ENCODE measurements around the gene ECHS1. TPM values are rescaled to one million over a fixed set of nuclear protein-coding genes. Genes with fewer than 3 reads are reported as not detected.
"Not testable (repeated sequence)": the region's sequence is repeated elsewhere in the genome, so short reads cannot be mapped to it uniquely, and the experiment has no call there.

Gene ECHS1
- total and polyA plus RNA-seq, 2 of the 8 experiments (the other 6 are each of a cell fraction or from before 2014, with no cell fraction given), result 41.7 to 101 TPM

DNA sequence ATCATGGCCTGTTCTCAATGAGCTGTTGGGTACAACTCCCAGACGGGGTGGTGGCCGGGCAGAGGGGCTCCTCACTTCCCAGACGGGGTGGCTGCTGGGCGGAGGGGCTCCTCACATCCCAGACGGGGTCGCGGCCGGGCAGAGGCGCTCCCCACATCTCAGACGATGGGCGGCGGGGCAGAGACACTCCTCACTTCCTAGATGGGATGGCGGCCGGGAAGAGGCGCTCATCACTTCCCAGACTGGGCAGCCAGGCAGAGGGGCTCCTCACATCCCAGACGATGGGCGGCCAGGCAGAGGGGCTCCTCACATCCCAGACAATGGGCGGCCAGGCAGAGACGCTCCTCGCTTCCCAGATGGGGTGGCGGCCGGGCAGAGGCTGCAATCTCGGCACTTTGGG, 41.2 kb upstream of the ECHS1 start:
- H3K9ac ChIP-seq (replicated peaks in 1 of 4; ENCODE audit: extremely low read depth in 1 of 4, low read depth in 3 of 4, low read length in 3 of 4); H2BK15ac ChIP-seq (ENCODE audit: low read length); H3K23me2 ChIP-seq (ENCODE audit: low read depth, low read length); H3K23ac ChIP-seq (ENCODE audit: insufficient read length); H3K56ac ChIP-seq (replicated peaks; ENCODE audit: insufficient read length, low read depth, low read length); H4K20me1 ChIP-seq (replicated peaks in 1 of 2; ENCODE audit: control insufficient read depth in 1 of 2, insufficient read depth in 2 of 2, low read length in 2 of 2); H3K18ac ChIP-seq (ENCODE audit: extremely low read depth, low read length); H3K4ac ChIP-seq (replicated peaks; ENCODE audit: insufficient read length, low read depth, low read length); H3K14ac ChIP-seq (ENCODE audit: insufficient read length); H3K4me1 ChIP-seq (replicated peaks in 1 of 4; ENCODE audit: control insufficient read depth in 3 of 4, insufficient read depth in 4 of 4, low read length in 3 of 4); H3K27me3 ChIP-seq (replicated peaks in 1 of 4; ENCODE audit: control insufficient read depth in 3 of 4, extremely low read depth in 1 of 4, insufficient read depth in 3 of 4, low read length in 3 of 4); FAIRE-seq; DNase-seq (ENCODE audit: low read depth in 1 of 2, low spot score in 2 of 2); H2BK120ac ChIP-seq (replicated peaks; ENCODE audit: low read depth, low read length); H4K91ac ChIP-seq (replicated peaks; ENCODE audit: insufficient read length, low read length); H3K79me1 ChIP-seq (ENCODE audit: low read depth, low read length); H2BK12ac ChIP-seq (ENCODE audit: low read depth, low read length); H2AFZ ChIP-seq (ENCODE audit: low read length); H3K4me2 ChIP-seq (ENCODE audit: insufficient read depth in 1 of 2, low read depth in 2 of 2, low read length in 2 of 2); H4K5ac ChIP-seq (ENCODE audit: insufficient read length, low read depth, low read length); H3K4me3 ChIP-seq (ENCODE audit: extremely low read depth in 1 of 4, insufficient read depth in 2 of 4, low read depth in 3 of 4, low read length in 4 of 4); H2BK5ac ChIP-seq (ENCODE audit: low read depth, low read length); H4K8ac ChIP-seq (ENCODE audit: extremely low read depth, insufficient read depth, low read length); POLR2A ChIA-PET (ENCODE audit: partially characterized antibody); H2BK20ac ChIP-seq (ENCODE audit: low read length); H2AK5ac ChIP-seq (ENCODE audit: low read depth, low read length); CTCF ChIA-PET (ENCODE audit: partially characterized antibody); H3K27ac ChIP-seq (ENCODE audit: low read depth, low read length): not testable (repeated sequence)
- peaks cover 9 to 12% of the 10 kb centered on the region in 2 experiments; a peak in 3 of 4 replicates for H3K9me3 ChIP-seq (ENCODE audit: insufficient read depth in 2 of 2, low read depth in 1 of 2, low read length in 1 of 2)
- 94% methylated on average over 16 of the region's 23 CpGs; no CpG with 5 or more reads in 1 of the 2 experiments for WGBS, 2 experiments (ENCODE audit: extremely low coverage in 1 of 2, insufficient coverage in 1 of 2, insufficient read length in 1 of 2, insufficient replicate concordance in 2 of 2, low coverage in 1 of 2, low lambda C conversion rate in 2 of 2, missing lambda C conversion rate in 1 of 2)
- H3K79me2 ChIP-seq (ENCODE audit: control insufficient read depth in 1 of 2, insufficient read depth in 2 of 2, low read length in 2 of 2), result peaks cover under 1 to 13% of the 10 kb centered on the region in 2 experiments; a peak in 3 of 4 replicates
- H3K36me3 ChIP-seq (ENCODE audit: control insufficient read depth in 2 of 4, insufficient read depth in 4 of 4, low read length in 3 of 4), result peaks cover 0 to 52% (median 15%) of the 10 kb centered on the region in 4 experiments; a peak in 4 of 8 replicates
